Neutrophil (primary cell): ENCODE measurements around the gene ADM5.

ENCODE experiments used
- H3K27ac ChIP-seq: fragments of 200-600 bp; sonication (generic); 2 replicates; pipeline ENCODE4 v1.5.1; 2016; ENCODE audit warnings: mild to moderate bottlenecking, moderate library complexity
- H3K27me3 ChIP-seq: fragments of 200-600 bp; sonication (generic); 2 replicates; pipeline ENCODE4 v1.6.0; 2016; ENCODE audit warnings: mild to moderate bottlenecking
- H3K36me3 ChIP-seq: fragments of 200-600 bp; sonication (generic); 2 replicates; pipeline ENCODE4 v1.5.1; 2017
- H3K4me1 ChIP-seq, 2 experiments: fragments of 200-600 bp in 1 of 2; sonication (generic) in 1 of 2; 1 replicate in 1 of 2; 2 replicates in 1 of 2; pipeline versions ENCODE4 v1.5.1 to v1.6.1; 2013 to 2016; ENCODE audit warnings: low read depth in 1 of 2, low read length in 1 of 2, mild to moderate bottlenecking in 1 of 2, moderate library complexity in 1 of 2; ENCODE audit not compliant: control insufficient read depth in 1 of 2, insufficient read depth in 1 of 2
- H3K4me3 ChIP-seq, 2 experiments: fragments of 200-600 bp in 1 of 2; sonication (generic) in 1 of 2; 1 replicate in 1 of 2; 2 replicates in 1 of 2; pipeline ENCODE4 v1.5.1; 2013 to 2016; ENCODE audit warnings: low read depth in 1 of 2, low read length in 1 of 2, mild to moderate bottlenecking in 1 of 2, moderate library complexity in 1 of 2
- H3K9me3 ChIP-seq: fragments of 200-600 bp; sonication (generic); 2 replicates; pipeline ENCODE4 v1.5.1; 2016
- TF ChIP-seq, protein P1 (sequence below): fragments of 200-600 bp; sonication (generic); IDR thresholded peaks from 2 replicates; pipeline ENCODE4 v1.5.1; 2016; ENCODE audit warnings: antibody characterized with exemption

The ADM5 gene

DNA sequence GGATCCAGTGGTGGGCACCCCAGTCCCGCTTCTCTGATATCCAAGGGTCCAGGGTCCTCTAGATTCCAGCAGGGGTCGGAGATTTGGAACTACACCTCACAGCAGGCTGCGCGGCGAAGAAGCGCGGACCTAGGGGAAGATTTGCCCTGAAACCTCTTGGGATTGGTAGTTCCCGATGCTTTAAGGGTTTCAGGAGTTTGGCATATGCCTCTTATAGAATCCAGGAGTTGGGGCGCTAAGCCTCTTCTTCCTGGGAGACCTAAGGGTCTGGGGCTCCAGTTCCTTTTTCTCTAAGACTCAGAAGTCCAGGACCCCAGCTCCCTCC lies 23.3 kb upstream of the ADM5 start:
- Histone ChIP-seq H3K27ac (peak overlapping the region; percentile 92), H3K36me3 (peaks cover 35% of the 10 kb centered on the region), H3K4me3 (peak overlapping the region; percentile 95 to 98), H3K9me3 (no peaks in the 10 kb centered on the region), H3K4me1 (peaks cover 31 to 33% of the 10 kb centered on the region in 2 experiments), H3K27me3 (no peaks in the 10 kb centered on the region)
- TF ChIP-seq, protein P1, sequence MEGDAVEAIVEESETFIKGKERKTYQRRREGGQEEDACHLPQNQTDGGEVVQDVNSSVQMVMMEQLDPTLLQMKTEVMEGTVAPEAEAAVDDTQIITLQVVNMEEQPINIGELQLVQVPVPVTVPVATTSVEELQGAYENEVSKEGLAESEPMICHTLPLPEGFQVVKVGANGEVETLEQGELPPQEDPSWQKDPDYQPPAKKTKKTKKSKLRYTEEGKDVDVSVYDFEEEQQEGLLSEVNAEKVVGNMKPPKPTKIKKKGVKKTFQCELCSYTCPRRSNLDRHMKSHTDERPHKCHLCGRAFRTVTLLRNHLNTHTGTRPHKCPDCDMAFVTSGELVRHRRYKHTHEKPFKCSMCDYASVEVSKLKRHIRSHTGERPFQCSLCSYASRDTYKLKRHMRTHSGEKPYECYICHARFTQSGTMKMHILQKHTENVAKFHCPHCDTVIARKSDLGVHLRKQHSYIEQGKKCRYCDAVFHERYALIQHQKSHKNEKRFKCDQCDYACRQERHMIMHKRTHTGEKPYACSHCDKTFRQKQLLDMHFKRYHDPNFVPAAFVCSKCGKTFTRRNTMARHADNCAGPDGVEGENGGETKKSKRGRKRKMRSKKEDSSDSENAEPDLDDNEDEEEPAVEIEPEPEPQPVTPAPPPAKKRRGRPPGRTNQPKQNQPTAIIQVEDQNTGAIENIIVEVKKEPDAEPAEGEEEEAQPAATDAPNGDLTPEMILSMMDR, result no peak

DNA sequence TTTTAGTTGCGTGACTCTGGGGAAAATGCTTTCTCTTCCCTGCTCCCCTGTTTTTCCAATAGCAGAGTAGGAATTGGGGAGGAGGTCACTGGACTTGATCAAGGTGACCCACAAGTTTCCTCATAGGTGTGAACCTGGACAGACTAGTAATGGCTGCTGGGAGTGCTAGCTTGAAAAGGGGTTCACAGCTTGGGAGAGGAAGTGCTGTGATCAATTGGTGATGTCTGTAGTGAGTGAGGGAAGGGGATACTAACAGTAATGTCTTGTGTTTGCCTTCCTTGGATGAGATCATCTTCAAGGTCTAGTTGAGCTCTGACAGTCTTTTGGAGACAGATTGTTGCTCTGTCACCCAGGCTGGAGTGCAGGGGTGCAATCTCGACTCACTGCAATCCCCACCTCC lies 21.9 kb upstream of the ADM5 start:
- TF ChIP-seq, protein P1, result no peak
- no peak overlapping the region for H3K4me3 ChIP-seq
- peaks cover 21% of the 10 kb centered on the region for H3K36me3 ChIP-seq
- no peaks in the 10 kb centered on the region for H3K27me3 ChIP-seq
- H3K4me1 ChIP-seq, result peaks cover 31 to 37% of the 10 kb centered on the region in 2 experiments
- no peaks in the 10 kb centered on the region for H3K9me3 ChIP-seq
- no peak overlapping the region for H3K27ac ChIP-seq

DNA sequence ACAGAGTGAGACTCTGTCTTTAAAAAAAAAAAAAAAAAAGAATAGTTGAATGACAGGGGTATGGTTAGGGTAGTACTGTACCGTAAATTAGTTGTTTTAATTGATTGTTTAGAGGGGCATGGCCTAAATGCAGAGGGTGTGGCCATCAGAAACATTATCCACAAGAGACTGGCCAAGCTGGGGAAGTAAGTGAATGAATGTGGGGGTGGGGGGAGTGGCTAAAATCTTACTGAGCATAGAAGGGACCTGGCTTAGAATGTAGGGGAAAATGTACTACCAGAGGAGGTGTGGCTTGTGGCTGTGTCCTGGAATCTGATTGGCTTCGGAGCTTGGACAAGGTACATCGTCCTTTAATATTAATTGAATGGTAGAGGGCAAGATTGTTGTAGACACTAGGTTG lies 19.9 kb upstream of the ADM5 start:
- Histone ChIP-seq H3K36me3 (peaks cover 13% of the 10 kb centered on the region), H3K27ac (no peak overlapping the region), H3K9me3 (no peaks in the 10 kb centered on the region), H3K4me3 (no peak overlapping the region), H3K27me3 (no peaks in the 10 kb centered on the region), H3K4me1 (peaks cover 14 to 22% of the 10 kb centered on the region in 2 experiments)
- TF ChIP-seq, protein P1, result no peak

DNA sequence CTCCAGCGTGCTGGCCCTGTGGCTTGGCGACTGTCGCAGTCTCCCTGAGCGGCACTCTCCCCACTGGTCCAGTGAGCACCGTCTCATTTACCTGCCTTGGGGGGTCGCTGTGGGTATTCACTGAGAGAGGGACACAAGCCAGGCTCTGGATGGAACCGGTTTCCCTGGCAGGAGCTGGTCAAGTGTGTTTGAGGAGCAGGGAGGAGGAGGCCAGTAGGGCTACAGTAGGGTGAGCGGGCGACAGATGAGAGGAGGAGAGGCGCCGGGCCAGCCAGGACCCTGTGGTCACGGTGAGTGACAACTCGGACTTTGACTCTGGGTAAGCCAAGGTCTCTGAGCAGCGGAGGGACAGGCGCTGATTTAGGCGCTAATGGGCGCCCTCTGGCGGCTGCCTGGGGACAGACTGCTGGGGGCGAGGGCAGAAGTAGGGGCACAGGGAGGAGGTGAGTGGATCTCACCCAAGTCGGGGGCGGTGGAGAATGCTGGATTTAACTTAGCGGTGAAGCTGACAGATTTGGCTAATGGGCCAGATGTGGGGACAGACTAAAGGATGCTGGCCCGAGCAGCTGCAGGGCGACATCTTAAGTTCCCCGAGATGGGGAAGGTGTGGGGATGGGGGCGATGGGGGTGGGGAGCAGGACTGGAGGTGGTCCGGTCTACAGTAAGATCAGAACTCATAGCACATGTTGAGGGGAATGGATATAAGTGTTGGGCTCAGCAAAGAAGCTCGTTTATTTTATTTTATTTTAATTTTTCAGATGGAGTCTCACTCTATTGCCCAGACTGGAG lies 17.1 kb upstream of the ADM5 start:
- H3K4me3 ChIP-seq, result no peak overlapping the region

DNA sequence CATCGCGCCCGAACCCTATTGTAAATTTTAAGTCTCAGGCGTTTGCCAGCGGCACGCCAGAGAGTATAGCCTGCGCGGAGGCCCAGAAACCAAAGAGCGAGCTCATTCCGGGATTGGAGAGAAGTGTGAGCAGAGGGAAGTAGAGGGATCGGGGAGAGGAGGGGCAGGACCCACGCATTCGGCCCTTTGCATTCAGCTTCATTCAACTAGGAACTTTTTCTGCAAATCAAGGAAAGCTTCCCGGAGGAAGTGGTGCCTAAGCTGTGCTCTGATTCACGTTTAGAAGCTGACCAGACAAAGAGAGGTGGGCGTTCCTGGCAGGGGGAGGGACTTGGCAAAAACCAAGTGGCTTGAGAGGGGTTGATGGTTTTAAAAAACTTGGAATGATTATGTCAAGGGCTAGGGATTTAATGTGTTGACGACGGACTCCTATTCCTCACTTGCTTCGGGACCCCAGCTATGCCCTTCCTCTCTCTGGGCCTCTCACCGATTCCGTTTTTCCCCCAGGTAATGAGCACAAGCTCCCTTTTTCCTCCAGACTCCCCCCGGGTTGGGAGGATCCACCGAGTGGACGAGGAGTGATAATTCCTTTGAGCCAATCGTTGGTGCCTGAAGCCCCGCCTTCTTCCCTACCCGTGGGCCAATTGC lies 13.1 kb upstream of the ADM5 start:
- Histone ChIP-seq H3K36me3 (no peaks in the 10 kb centered on the region), H3K4me3 (peak overlapping the region; percentile 68 to 92), H3K4me1 (peaks cover 30 to 33% of the 10 kb centered on the region in 2 experiments), H3K9me3 (no peaks in the 10 kb centered on the region), H3K27ac (peak overlapping the region; percentile 90), H3K27me3 (no peaks in the 10 kb centered on the region)
- TF ChIP-seq, protein P1, result peak; percentile 27

More for the DNA sequence above, 17.1 kb upstream of the ADM5 start:
- peak overlapping the region; percentile 38 for H3K27ac ChIP-seq
- H3K4me1 ChIP-seq, result peaks cover 12 to 15% of the 10 kb centered on the region in 2 experiments
- TF ChIP-seq, protein P1, result peak; percentile 90
- H3K27me3 ChIP-seq, result no peaks in the 10 kb centered on the region
- H3K36me3 ChIP-seq, result peaks cover 13% of the 10 kb centered on the region
- no peaks in the 10 kb centered on the region for H3K9me3 ChIP-seq
